ENCODE results near the gene GPR63.

DNA sequence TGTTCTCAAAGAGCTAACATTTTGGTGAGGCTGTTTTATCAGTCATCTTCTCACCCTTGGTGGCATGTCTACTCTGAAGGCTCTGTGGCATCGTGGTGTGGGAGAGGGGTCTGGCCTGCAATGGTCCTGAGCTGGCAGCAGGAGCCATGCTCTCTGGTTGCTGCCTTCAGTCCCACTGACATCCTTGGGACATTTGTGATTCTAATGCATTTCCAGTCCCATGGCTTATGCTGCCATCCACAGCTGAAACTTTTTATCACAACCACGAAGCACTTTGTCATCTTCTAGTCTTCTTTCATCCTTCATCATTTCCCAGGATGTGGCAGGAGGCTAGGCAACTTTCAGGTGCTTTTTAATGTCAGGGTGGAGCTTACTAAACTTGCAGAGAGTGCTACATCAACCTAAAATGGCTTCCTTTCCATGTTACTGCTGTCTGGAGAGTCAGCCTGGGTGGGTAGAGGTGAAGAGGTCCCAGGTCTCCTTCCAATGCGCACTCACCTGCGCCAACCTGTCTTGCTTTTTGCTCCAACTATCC, 77.1 kb downstream of the GPR63 start:
- TF ChIP-seq CTCF (IDR thresholded peaks at IDR 0.05; ENCODE audit: low read depth, low read length, poor library complexity, severe bottlenecking) = no peak
- TF ChIP-seq EZH2phosphoT487 (IDR thresholded peaks at IDR 0.05; ENCODE audit: borderline replicate concordance, low read length) = no peak
